Right lobe of liver (tissue), 4 donors: ENCODE results near the gene MARCHF10.

Experiments
- CTCF ChIP-seq, 4 donors: fragments of 200-600 bp in 3 of 4; fragments of 450-650 bp in 1 of 4; IDR thresholded peaks; one replicate each; pipeline versions ENCODE4 v1.5.1 to v1.8.0; 2016 to 2022; ENCODE audit warnings: antibody characterized with exemption in 4 of 4, mild to moderate bottlenecking in 2 of 4
- POLR2A ChIP-seq: fragments of 450-650 bp; IDR thresholded peaks from one replicate; pipeline ENCODE4 v1.6.1; 2017; ENCODE audit warnings: antibody characterized with exemption, mild to moderate bottlenecking
- donor health status: DM: no; HTN: no; CAD: no.
- donor health status: DM: no; HTN: no; CAD: no.
- donor health status: DM: no; HTN: yes; CAD: no.

GRCh38 chr17:62657690-62658089, 150.4 kb downstream of the MARCHF10 start:
- TF ChIP-seq CTCF (IDR thresholded peaks at IDR 0.05) (no peak), POLR2A (no peak)
